ENCODE measurements around the gene SH3BGRL3. TPM values are rescaled to one million over a fixed set of nuclear protein-coding genes. Genes with fewer than 3 reads are reported as not detected.
A peak's percentile ranks its signal among the peaks of the same experiment; 100 is the strongest.
"Not testable (repeated sequence)": the region's sequence is repeated elsewhere in the genome, so short reads cannot be mapped to it uniquely, and the experiment has no call there.

The SH3BGRL3 gene
- total RNA-seq, 1 donor from 2014 or later: 8.4 TPM

- DNase-seq: no peak
Observed at GRCh38 chr1:26317612-26318337, 37.9 kb downstream of the SH3BGRL3 start, which contains the start of gene CD52. TSS of gene CD52 (plus strand) at chr1:26317958. CDS start at chr1:26318018, 60 bp downstream.

GRCh38 chr1:26318338-26319064 lies 38.6 kb downstream of the SH3BGRL3 start:
- DNase-seq: no peak

- DNase-seq: no peak
Observed at GRCh38 chr1:26320896-26321295, 41.0 kb downstream of the SH3BGRL3 start.

- peak; percentile 89 for DNase-seq
Observed at GRCh38 chr1:26321315-26322041, 41.6 kb downstream of the SH3BGRL3 start.

GRCh38 chr1:26322042-26322331 lies 42.1 kb downstream of the SH3BGRL3 start:
- no peak for DNase-seq

- DNase-seq: no peak
Observed at GRCh38 chr1:26323382-26323781, 43.5 kb downstream of the SH3BGRL3 start.

- DNase-seq: no peak
Observed at GRCh38 chr1:26324550-26324949, 44.7 kb downstream of the SH3BGRL3 start.

- DNase-seq: no peak
Observed at GRCh38 chr1:26327956-26328362, 48.1 kb downstream of the SH3BGRL3 start.

GRCh38 chr1:26328597-26328996 lies 48.7 kb downstream of the SH3BGRL3 start:
- DNase-seq: no peak

- DNase-seq: not testable (repeated sequence)
Observed at GRCh38 chr1:26329380-26329779, 49.5 kb downstream of the SH3BGRL3 start.

GRCh38 chr1:26330276-26330675 lies 50.4 kb downstream of the SH3BGRL3 start:
- DNase-seq: no peak

Other genes starting within 250 kb of the SH3BGRL3 start
- not detected for gene SLC30A2, start 234.0 kb upstream of the SH3BGRL3 start, total RNA-seq
- 0.16 TPM for gene TRIM63, start 212.5 kb upstream of the SH3BGRL3 start, total RNA-seq
- 93.6 TPM for gene PDIK1L, start 168.3 kb upstream of the SH3BGRL3 start, total RNA-seq
- 0.47 TPM for gene FAM110D, start 121.0 kb upstream of the SH3BGRL3 start, total RNA-seq
- gene C1orf232, start 111.1 kb upstream of the SH3BGRL3 start, total RNA-seq: not detected
- 8.0 TPM for gene ZNF593, start 110.2 kb upstream of the SH3BGRL3 start, total RNA-seq
- not detected for gene ZNF593OS, start 108.3 kb upstream of the SH3BGRL3 start, total RNA-seq
- 3.1 TPM for gene CNKSR1, start 102.6 kb upstream of the SH3BGRL3 start, total RNA-seq
- gene CATSPER4, start 89.5 kb upstream of the SH3BGRL3 start, total RNA-seq: not detected
- gene CEP85, start 45.9 kb upstream of the SH3BGRL3 start, total RNA-seq: 11.5 TPM
- gene UBXN11, start 26.6 kb downstream of the SH3BGRL3 start, total RNA-seq: 5.0 TPM
- 1.1 TPM for gene CD52, start 37.9 kb downstream of the SH3BGRL3 start, total RNA-seq
- 1.1 TPM for gene CRYBG2, start 74.0 kb downstream of the SH3BGRL3 start, total RNA-seq
- gene ZNF683, start 92.7 kb downstream of the SH3BGRL3 start, total RNA-seq: not detected
- gene LIN28A, start 130.7 kb downstream of the SH3BGRL3 start, total RNA-seq: not detected
- gene DHDDS, start 152.2 kb downstream of the SH3BGRL3 start, total RNA-seq: 27.3 TPM
- 228 TPM for gene HMGN2, start 192.4 kb downstream of the SH3BGRL3 start, total RNA-seq
- gene RPS6KA1, start 249.7 kb downstream of the SH3BGRL3 start, total RNA-seq: 4.2 TPM

All from occipital lobe (tissue), 2 donors.